Stimulated activated CD4-positive, alpha-beta T cell treated with anti-CD3 and anti-CD28 coated beads, Interleukin-4, amount 100 ng/mL, for 4 hours (primary cell): Measurements from ENCODE around the gene CDKN1A.

Experiments used
- DNase-seq, 2 experiments: peaks; one replicate each; pipeline ENCODE4 v3.0.0-alpha.2; 2020

The CDKN1A gene

GRCh38 chr6:36656441-36656840 is 22.1 kb upstream of the CDKN1A start:
- DNase-seq = no peak

GRCh38 chr6:36657271-36657670 is 21.2 kb upstream of the CDKN1A start:
- no peak for DNase-seq

GRCh38 chr6:36657942-36658544 is 20.5 kb upstream of the CDKN1A start:
- DNase-seq = no peak

- DNase-seq = no peak
Observed at GRCh38 chr6:36659271-36659670, 19.2 kb upstream of the CDKN1A start.

- no peak for DNase-seq
Observed at GRCh38 chr6:36660771-36661471, 17.6 kb upstream of the CDKN1A start.

- DNase-seq = no peak
Observed at GRCh38 chr6:36662380-36662779, 16.1 kb upstream of the CDKN1A start.

GRCh38 chr6:36662827-36663256 is 15.7 kb upstream of the CDKN1A start:
- DNase-seq = no peak

- no peak for DNase-seq
Observed at GRCh38 chr6:36663504-36664446, 14.7 kb upstream of the CDKN1A start.

GRCh38 chr6:36665180-36665579 is 13.3 kb upstream of the CDKN1A start:
- DNase-seq = no peak

- DNase-seq = no peak
Observed at GRCh38 chr6:36666287-36666686, 12.2 kb upstream of the CDKN1A start.

GRCh38 chr6:36666826-36667591 is 11.5 kb upstream of the CDKN1A start:
- DNase-seq = no peak

GRCh38 chr6:36668591-36668990 is 9.9 kb upstream of the CDKN1A start:
- no peak for DNase-seq

GRCh38 chr6:36669002-36669401 is 9.5 kb upstream of the CDKN1A start:
- DNase-seq = no peak

- DNase-seq = no peak
Observed at GRCh38 chr6:36670271-36670670, 8.2 kb upstream of the CDKN1A start.

- DNase-seq = no peak
Observed at GRCh38 chr6:36671687-36672375, 6.7 kb upstream of the CDKN1A start.

- no peak for DNase-seq
Observed at GRCh38 chr6:36673882-36674281, 4.6 kb upstream of the CDKN1A start.

- no peak for DNase-seq
Observed at GRCh38 chr6:36674942-36675341, 3.6 kb upstream of the CDKN1A start.

- DNase-seq = no peak
Observed at GRCh38 chr6:36676141-36677058, 2.1 kb upstream of the CDKN1A start.

GRCh38 chr6:36677059-36677749 is 1.3 kb upstream of the CDKN1A start:
- DNase-seq = no peak

- DNase-seq = no peak
Observed at GRCh38 chr6:36677753-36678487, 594 bp upstream of the CDKN1A start.
